Activated CD8-positive, alpha-beta memory T cell treated with anti-CD3 and anti-CD28 coated beads for 1 hour (primary cell): ENCODE data around the gene TSC1.

Experiments
- DNase-seq, 2 donors: peaks; one replicate each; pipeline ENCODE4 v3.0.0-alpha.2; 2020; ENCODE audit warnings: low read depth in 1 of 2; ENCODE audit errors: extremely low read depth in 1 of 2

Gene TSC1

DNA sequence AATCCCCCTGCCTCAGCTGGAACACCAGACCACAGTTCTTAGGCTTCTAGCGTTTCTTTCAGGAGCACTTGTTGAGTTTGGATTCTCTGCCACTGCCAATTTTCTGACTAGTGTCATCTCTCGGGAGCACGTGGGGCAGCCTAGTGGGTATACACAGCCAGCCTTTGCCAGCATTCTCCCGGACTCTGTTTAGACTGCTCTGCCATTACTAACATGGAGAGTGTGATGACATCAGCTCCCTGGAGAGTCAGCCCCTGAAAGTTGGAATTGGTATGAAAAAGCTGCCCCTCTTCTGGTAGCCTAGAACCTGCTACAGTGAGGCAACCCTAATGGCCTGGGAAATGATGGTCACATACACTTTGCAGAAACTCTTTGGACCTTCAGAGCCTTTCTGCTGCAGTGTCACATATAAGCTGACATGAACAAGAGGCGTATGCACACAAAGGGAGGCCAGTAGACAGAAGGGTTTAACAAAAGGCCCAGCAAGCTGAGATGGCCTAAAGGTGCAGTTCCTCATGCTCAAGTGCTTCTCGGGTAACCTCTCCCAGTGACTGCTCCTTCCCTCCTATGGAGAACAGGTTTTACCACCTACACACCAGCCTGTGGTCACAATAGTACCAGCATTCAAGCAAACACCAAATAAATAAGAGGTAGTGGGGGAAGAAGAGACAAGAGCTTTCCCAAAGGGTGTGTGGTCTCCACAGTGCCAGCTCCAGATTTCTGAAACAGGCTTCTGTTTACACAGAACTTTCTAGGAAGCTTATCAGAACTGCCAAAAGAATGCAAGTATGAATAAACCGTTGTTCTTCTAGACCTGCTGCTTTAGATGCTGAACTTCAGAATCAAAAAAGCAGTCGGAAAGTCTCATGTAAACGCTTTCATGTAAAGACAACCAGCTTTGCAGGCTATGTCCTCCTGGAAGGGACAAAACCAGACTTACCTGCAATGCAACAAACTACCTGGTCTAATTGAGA is 49.3 kb downstream of the TSC1 start:
- no peak for DNase-seq

DNA sequence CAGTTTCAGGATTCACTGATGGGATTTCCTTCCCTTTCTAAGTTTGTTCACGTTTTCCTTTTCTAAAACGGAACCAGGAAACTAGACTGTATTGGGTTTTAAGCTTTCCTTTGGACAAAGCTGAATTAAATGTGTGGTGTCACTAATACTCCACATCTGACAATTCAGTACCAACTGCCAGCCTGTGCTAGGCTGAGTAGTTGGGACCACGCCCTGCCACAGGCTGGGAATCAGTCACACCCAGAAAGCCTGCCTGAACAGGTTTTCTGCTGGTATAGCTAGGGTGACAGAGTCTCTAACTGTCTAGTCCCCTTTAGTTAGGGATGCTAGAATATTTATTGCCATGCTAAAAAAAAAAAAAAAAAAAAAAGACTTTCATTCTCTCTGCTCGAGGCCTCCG is 50.1 kb downstream of the TSC1 start:
- DNase-seq, result no peak

DNA sequence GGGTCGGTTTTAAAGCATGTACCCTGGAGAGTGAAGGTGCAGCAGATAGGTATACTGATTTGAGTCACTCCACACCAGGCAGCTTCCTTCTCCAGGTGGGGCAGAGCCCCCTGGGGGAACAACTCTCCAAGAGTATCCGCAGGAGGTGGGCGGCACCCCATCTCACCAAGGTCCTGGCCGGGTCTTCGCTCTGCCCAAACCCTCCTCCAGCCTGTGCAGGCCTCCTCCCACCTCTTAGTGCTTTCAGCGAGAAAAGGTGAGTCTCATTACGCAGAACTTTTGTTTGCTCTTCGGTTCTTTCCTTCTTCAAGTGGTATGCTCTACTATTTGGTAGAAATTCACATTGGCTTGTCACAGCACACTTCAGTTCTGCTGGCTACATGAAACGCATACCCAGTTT is 52.0 kb downstream of the TSC1 start:
- no peak for DNase-seq

DNA sequence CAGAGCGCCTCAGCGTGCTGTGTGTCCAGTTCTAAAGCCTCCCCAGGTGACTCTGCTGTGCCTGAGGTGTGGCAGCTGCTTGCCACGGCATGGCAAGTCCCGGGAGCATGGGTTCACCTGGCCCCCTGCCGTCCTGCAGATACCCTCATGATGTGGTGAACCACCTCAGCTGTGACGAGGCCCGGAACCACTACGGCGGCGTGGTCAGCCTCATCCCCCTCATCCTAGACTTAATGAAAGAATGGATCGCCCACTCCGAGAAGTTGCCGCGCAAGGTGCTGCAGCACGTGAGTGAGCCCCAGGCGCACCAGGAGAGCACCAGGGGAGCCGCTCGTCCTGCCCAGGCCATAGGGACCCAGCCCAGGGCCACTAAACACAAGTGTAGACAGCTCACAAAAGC is 56.3 kb downstream of the TSC1 start:
- no peak for DNase-seq

DNA sequence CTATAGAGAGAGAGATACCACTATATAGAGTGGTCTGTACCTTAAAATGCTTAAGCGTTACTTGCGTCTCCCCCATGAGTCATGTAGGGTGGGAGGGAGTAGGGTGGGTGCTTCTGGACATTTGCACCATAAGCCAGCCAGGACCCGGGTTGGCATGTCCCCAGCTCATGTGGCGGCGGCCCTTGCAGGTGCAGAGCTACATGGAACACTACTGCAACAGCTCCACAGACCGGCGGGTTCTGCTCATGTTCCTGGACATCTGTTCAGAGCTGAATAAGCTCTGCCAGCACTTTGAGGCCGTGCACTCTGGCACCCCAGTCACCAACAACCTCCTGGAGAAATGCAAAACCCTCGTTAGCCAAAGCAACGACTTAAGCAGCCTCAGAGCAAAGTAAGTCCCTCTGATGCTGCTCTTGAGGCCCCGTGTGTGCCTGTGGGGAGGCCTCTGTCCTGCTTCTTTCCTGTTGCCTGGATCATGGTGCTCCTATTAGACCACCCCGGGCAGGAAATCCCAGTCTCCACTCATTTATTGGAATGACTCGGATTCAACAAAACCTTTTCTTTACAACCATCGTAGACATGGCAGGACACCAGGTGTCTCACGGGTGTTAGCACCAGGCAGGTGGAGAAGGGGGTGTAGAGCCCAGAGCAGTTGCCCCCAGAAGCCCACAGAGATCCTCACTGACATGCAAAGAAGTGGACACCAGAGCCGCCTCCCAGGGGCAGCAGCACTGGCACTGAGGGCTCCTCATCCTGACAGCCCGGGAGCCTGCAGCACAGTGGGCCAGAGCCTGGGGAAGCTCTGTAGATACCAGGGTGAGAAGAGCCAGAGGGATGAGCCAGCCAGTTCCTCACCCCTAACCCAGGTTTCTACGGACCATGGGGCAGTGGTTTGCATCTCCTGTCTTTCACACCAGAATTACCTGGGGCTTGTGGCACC is 57.0 kb downstream of the TSC1 start:
- no peak for DNase-seq

DNA sequence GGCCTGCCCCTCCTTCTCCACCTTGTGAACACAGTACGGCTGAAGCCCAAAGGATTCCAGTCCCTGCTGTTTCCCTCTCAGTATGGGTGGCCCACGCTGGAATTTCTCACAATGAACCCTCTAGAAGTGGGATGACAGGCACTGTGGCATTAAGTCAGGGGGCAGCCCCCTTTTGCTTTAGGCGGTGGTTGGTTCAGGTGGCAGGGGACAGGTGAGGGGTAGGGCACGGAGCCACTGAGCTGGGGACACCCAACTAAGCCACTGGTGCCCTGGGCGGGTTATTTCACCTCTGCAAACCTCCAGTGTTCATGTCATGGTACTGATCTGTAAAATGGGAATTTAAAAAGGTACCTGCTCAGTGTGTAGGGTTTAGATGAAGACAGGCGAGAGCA is 58.1 kb downstream of the TSC1 start:
- DNase-seq, result no peak

DNA sequence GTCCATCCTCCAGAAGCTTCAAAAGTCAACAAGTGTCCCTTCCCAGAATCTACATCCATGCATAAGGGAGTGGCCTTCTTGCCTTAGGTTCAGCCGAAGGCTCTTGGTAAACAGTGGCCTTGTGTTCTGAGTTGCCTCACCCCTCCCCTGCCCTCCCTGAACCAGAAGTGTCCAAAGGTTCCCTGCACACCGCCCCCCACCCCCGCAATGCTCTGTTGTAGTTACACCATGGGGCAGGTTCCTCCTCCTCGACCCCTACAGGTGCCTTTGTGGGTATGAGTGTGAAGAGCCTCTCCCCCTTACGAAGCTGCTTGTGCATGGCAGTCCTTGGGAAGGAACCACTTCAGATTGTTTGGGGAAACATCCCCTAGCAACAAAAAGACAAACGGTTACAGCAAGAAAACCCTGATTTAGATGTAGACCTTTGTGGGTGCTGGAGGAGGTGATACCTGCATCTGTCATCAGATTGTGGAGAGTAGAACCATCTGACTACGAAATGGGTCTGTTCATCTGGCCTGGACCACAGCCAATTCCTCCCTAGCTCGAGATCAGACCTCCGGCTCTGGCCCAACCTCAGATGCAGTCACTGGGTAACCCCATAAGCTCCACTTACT is 58.6 kb downstream of the TSC1 start:
- no peak for DNase-seq

DNA sequence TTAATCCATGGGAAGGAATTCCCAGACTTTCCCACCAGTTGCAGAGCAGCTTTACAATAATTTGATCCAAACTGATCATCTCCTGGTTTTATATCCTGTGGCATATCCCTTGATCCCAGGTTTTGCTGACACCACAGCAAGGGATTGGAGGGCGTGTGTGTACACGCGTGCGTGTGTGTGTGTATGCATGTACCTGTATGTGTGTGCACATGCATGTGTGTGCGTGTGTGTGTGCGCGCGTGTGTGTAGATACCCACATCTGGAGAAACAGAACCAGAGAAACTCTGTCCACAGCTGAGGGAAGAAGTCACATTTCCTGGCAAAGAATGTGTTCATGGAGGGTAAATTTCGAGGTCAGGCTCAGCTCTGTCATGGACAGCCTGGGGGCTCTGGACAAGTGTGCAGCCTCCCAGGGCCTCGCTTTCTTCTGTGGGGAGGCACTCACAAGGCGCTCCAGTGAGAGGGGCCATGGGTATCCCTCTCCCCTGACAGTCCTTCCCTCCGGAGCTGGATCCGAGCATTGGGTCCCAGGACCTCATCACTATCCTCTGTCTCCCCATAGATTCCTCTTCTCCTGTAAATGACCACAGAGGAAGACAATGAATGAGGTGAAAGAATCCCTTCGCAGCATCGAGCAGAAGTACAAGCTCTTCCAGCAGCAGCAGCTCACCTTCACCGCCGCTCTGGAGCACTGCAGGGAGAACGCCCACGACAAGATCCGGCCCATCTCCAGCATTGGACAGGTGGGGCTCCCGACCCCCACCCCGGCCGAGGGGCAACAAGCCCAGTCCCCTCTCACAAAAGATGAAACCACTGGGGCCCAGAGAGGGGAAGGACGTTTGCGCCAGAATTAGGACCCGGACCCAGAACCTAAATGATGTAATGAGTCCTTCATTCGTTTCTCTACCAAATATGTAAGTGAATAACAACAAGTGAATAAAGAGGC is 60.8 kb downstream of the TSC1 start:
- no peak for DNase-seq

DNA sequence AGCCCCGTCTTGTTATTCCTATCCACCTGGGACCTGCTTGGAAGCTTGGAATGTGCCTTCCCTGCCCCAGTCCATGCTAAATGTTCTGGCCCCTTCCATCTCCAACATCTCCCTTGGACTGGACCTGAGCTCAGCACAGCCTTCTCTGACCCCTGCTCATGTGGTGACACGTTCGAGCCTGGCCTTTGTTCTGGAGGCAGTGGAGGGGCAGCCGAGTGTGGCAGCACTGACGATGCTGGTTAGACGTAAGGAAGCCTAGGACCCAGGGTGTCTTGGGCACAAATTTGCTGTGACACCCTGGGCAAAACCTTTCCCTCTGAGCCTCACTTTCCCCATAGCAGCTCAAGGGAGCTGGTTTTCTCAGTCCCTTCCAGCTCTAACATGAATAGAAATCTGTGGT is 61.8 kb downstream of the TSC1 start:
- DNase-seq, result no peak

DNA sequence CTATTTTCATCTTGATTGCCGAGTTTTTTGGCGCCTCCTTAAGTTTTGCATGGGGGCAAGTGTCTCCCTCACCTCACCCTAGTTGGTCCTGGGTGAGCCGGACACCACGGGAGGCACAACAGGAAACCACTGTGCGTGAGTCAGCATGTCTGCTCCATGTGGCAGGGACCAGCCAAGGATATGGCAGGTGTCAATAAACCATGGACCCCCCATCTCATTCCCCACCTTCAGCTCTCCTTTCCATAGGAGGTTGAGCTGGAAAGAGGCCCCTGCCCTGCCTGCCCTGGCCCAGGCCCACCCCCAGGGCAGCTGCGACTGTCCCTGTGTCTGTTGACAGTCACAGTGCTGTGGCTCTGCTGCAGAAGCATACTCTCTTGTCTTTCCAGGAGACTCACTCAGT is 62.6 kb downstream of the TSC1 start:
- no peak for DNase-seq

DNA sequence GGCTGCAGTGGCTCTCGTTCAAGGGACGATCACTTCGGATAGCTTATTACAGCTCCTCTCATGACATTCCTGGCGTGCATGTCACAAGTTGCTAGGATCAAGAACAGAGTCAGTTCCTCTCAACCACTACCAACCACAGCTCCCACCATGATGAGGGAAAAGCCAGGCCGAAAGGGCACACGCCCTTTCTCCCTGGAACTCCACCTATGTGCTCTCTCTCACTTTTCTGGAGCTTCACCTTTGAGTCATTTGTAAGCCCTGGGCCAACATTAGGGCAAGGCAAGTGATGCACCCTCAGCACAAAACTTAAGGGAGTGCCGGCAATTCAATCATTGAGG is 64.1 kb downstream of the TSC1 start:
- DNase-seq, result no peak

DNA sequence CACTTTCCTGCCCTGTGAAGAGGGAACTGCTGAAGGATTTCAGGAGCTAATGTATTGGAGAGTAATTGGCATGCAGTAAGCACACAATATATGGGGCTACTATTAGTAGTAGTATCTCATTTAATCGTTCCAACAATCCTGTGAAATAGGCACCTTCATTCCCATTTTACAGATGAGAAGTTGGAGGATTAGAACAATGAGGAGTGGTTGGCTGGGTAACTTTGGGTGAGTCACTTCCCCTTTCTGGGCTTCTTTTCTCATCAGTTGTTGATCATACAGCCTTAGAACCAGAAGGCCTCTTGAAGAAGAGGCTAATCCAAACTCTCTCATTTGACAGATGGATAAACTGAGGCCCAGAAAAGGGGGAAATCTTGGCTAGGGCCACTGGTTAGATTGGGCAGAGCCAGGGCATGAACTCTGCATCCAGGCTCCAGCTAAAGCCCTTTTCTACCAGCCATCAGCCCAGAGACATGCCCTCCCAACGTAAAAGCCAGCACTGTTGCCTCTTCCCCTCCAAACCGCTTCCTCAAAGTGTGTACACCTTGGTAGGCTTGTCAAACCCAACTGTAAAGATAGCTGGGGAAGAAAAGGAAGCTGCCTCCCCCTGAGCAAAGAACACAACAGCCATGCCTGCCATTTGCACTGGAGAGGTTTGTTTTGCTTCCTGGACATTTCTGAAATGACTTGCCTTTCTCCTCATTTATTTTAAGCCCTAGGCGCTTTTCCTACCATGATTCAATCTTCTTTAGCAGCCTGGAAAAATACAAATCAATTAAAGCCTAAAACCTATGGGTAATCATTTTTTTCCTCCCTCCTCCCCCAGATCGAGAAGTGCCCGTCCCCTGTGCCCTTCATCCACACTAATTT is 64.7 kb downstream of the TSC1 start:
- no peak for DNase-seq

DNA sequence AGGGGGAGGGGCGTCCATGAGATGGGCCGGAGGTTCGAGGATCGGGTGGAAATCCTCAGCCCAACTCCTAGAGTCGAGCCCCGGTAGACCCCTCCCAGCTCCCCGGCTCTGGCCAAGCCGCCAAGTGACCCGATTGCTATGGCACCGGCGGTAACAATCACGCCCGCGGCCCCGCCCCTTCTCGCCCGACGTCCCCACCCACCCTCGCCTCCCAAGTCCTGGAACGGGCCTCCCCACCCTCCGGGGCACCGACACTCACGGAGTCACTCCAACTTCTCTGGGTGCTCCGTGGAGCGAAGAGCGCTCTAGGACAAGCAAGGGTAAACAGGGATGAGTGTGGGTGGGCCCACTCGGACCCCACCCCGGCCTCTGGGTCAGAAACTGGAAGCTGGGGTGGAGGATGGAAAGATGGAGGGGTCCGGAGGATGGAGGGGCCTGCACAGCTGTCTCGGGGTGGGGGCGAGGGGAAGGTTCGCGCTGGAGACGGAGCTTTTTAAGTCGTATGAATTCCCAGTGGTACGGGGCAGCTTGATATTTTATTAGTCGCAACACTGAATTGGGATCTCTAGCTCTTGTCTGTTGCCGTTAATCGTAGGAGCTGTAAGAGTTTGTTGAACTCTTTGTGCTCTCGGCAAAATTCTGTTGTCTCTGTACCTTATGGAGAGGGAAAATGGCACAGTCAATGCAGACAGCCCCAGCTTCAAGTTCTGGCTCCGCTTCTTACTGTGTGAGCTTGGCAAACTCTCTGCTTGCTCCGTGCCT is 65.5 kb downstream of the TSC1 start, which contains the start of gene SPACA9:
SPACA9 (plus strand) TSS at position 204 of the 762 bp plus-strand sequence. CDS start 5,050 bp downstream, outside the sequence.
- peak in 1 of 2 donors; percentile 4 for DNase-seq

DNA sequence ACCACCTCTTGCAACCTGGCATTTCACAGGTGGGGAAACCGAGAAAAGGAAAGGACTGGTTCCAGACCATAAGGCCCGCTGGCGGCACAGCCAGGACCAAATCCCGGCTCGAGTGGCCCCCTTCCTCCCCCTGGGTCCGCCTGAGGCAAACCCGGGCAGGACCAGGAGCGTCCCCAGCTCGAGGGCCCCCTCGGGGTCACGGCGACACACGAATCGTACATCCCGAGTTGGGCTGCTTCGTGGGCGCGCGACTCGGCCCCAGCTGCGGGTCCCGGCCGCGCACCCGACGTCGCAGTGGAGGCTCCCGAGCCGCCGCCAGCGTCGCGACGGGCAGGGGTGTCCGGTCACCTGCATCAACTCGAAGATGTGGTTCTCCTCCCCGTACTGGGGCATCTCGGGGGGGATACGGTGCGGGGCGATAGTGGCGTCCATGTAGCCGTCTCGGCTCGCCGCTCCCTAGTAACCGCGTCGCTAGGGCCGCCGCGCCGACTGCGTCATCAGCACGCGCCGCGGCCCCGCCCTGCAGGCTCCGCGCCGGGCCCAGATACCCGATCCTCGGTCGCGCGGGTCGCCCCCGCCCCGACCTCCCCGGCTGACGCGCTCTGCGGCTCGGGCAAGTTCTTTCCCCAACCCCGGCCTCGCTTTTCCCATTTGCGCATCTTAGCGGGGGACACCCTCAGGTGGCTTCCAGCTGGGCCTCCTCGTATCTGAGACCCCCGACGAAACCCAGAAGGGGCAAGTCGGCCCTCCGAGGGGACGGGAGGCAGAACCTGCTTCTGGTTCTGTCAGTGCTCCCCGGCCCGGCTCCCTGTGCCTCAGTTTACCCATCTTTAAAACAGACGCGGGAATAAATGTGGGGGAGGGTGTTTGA is 66.4 kb downstream of the TSC1 start, which contains the start of gene AK8:
AK8 (minus strand) TSS at position 461 of the 871 bp plus-strand sequence; CDS start at position 432, 29 bp downstream.
- peak in 1 of 2 donors; percentile 67 for DNase-seq

DNA sequence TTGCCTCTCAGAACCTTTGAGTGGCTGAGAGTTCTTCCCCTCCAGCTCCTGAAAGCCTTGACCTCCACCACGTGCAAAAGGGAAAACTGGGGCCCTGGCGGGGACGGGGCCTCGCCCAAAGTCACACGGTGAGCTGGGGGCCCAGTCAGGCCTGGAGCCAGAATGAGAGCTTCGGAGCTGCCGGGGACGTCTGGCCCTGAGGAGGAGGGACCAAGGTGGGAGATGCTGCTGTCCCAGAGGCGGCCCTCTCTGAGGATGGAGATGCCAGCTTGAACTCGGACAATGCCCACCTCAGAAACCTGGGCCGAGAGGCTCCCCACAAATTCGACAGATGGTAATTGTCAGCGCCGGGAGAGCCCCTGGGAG is 67.0 kb downstream of the TSC1 start:
- no peak for DNase-seq

DNA sequence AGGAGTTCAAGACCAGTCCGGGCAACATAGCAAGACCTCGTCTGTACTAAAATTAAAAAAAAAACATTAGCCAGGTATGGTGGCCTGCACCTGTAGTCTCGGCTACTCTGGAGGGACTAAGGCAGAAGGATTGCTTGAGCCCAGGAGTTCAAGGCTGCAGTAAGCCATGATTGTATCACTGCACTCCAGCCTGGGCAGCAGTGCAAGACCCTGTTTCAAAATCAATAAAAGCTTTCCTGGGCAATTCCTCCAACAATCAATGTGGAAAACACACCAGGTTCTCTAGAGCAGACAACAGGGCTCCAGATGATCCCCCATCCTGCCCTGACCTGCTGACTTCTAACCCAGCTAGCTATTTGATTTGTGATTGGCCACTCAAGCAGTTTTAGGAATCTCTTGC is 67.6 kb downstream of the TSC1 start:
- DNase-seq, result no peak

DNA sequence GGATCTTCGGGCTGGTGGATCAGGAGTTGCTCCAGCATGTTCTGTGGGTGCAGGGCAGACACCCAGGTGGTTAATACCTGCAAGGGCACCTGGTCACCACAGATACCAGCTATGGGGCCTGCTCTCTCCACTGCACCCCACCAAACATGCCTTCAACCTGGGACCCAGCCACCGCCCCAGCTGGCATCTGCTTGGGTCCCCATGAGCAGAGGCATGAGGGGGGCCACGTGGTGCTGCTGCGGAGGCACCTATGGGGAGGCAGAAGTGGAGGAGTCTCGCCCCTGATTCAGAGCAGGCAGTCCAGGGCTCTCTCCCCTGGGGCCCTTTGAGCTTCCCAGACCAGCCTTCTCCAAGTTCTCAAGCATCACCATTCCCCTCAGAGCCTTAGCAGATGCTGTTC is 69.3 kb downstream of the TSC1 start:
- no peak for DNase-seq
